ENCODE results near the gene ST6GAL1.
"Not testable (repeated sequence)": the region's sequence is repeated elsewhere in the genome, so short reads cannot be mapped to it uniquely, and the experiment has no call there.

ST6GAL1 gene

GRCh38 chr3:186997473-186997939 lies 67.2 kb downstream of the ST6GAL1 start:
- DNase-seq, result no peak

DNA sequence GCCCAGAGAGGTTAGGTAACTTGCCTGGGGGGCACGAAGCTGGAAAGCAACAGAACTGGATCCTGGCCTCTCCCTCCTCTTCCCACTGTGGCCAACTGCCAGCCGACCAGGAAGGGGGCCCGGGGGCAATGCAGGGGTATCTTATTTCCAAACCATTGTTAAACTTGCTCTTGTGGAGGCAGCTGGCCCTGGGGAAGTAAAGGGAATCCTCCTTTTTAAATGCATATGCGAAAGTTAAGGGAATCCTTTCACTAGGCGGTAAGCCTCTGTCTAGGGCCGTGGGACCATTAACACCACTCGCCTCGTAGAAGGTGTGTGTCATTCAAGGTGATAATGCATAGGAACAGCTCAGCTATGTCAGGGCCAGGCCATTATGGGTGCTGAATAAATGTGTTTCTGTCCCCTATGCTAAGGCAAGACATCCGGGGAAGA lies 68.6 kb downstream of the ST6GAL1 start:
- DNase-seq, result no peak

DNA sequence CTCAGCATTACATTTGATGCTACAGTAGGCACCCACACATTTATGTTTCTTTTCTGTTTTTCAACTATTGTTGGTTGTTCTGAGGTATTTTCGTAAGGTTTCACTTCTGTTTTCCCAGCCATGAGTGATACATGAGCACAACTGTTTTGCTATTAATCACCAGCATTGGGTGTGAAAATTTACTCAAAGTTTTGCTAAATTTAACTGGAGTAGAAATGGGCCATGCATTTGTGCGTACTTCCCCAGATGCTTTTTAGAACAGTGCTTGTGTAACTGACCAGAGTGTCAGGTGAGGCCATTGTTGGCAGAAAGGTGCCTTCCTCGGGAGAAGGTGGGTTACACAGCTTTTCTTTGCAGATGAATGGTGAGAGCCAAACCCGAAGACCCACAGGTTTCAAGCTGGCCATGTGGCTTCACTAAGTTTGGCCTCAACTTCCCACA lies 70.4 kb downstream of the ST6GAL1 start:
- DNase-seq, result no peak

GRCh38 chr3:187002915-187003314 lies 72.6 kb downstream of the ST6GAL1 start:
- DNase-seq, result no peak

DNA sequence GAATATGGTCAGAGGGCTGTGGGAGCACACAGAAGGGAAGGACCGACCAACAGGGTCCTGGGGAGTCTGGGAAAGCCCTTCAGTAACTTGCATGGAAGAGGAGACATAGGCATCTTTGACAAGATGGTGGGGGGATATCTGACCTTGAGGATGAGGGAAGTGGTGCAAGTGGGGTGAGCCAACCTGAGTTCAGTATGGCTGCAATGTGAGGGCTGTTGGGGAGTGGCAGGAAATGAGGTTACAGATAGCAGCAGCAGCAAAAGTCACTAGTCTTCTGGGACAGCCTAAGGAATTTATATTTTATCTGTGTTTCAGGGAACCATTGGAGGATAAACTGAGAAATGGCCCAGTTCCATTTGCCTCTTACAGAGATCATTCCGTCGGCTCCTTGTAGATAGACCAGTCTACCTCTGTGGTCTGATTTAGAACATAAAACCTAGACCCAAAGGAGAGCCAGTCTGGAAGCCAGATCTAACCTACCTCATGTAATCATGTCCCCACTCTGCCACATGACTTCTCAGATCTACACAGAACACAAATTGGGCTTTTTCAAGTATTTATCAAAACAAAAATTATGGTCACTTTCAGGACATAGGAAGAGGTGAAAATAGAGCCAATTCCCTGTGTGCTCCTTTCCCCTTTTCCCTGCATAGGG lies 75.6 kb downstream of the ST6GAL1 start:
- DNase-seq, result no peak

DNA sequence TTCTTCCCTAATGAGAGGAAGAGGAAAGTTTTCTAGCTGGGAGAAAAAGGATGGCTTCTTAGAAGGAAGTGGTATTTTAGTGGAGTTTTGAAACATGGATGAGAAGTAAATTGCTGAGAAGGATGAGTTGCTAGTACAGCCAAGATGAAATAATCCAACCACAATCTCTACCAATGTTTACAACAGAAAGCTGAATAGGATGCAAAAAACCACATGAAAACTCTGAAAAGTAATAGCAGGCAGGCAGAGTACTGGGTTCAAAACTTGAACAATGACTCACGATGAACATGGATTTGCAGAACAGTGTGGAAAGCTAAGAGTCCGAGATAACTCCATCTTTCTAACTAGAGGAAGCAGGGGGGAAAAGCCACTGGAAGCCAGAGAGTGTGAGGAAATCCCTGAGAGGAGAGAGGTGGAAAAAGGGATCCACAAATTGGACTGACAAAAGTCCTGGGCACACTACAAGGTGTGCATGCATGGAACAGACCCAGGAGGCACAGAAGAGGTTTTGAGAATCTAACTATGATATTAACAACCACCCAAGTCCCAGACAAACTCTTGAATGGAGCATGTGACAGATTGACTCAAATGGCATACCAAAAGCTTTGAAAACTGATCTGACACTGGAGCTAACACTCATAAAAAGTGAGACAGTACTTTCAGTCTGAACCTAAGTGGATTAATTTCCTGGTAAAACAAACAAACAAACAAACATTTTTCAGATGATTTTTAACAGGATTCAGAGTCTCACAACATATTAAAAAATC lies 76.7 kb downstream of the ST6GAL1 start:
- no peak for DNase-seq

GRCh38 chr3:187010382-187010781 lies 80.1 kb downstream of the ST6GAL1 start:
- DNase-seq, result not testable (repeated sequence)

DNA sequence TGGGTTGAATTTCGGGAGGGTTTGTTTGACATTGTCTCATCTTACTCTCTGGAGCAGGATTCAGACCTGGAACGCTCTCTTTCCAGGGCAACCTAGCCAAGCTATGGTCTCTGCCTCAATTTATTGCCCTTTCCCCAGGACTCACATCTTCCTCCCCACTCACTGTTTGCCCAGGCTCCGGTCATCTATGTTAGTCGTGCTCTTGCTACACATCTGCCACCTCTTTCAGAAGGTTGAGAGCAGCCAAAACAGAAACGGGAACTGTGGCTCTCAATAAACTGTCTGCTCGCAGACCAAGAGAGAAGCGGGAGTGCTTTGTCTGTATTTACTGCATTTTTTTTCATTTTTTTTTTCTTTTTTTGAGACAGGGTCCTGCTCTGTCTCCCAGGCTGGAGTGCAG lies 81.6 kb downstream of the ST6GAL1 start:
- no peak for DNase-seq

- peak; percentile 45 to 61 for DNase-seq
These were observed 82.3 kb downstream of the ST6GAL1 start for GRCh38 chr3:187012609-187013051.

- DNase-seq, result no peak
These were observed 82.9 kb downstream of the ST6GAL1 start for GRCh38 chr3:187013159-187013716.

GRCh38 chr3:187014417-187014864 lies 84.1 kb downstream of the ST6GAL1 start:
- no peak for DNase-seq

GRCh38 chr3:187015903-187016638 lies 85.7 kb downstream of the ST6GAL1 start:
- no peak for DNase-seq

- DNase-seq, result no peak
These were observed 86.5 kb downstream of the ST6GAL1 start for GRCh38 chr3:187016639-187017345.

- no peak for DNase-seq
These were observed 87.3 kb downstream of the ST6GAL1 start for GRCh38 chr3:187017511-187018230.

- no peak for DNase-seq
These were observed 89.3 kb downstream of the ST6GAL1 start for GRCh38 chr3:187019542-187020072.

DNA sequence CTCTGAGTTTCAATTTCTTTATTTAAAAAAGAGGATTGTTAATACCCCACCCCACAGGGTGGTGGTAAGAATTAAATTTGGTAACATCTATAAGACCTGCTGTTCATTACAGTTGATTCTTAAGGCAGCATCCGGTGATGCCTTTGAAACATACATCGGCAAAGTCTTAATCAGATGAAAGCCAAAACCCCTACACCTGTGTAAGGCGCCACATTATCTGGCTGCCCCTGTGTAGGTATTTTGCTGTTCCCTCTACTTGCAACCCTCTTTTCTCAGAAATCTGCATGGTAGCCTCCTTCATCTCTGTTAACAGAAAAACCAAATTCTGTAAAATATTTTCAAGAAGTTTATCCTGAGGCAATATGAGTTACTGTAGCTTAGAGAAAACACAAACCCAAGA lies 90.0 kb downstream of the ST6GAL1 start:
- no peak for DNase-seq

DNA sequence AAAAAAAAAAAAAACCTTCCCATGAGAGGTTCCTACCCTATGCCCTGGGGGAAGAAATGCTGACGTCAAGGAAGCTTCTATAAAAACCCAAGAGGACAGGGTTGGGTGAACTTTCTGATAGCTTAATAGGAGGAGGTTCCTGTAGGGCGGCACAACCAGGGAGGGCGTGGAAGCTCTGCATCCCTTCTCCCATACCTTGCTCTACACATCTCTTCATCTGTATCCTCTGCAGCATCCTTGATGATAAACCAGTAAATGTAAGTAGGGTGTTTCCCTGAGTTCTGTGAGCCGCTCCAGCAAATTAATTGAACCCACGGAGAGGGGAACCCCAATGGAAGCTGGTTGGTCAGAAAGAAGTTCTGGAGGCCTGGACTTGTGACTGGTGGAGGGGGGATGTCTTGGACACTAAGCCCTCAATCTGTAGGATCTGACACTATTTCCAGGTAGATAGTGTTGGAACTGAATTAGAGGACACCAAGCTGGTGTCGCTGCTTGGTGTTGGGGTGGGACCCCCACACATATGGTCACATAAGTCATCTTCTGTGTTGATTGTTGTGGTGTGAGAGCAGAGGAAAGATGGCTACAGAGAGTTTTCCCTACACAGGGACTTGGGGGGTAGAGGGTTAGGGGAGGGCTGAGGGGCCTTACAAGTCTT lies 91.5 kb downstream of the ST6GAL1 start:
- DNase-seq, result no peak

DNA sequence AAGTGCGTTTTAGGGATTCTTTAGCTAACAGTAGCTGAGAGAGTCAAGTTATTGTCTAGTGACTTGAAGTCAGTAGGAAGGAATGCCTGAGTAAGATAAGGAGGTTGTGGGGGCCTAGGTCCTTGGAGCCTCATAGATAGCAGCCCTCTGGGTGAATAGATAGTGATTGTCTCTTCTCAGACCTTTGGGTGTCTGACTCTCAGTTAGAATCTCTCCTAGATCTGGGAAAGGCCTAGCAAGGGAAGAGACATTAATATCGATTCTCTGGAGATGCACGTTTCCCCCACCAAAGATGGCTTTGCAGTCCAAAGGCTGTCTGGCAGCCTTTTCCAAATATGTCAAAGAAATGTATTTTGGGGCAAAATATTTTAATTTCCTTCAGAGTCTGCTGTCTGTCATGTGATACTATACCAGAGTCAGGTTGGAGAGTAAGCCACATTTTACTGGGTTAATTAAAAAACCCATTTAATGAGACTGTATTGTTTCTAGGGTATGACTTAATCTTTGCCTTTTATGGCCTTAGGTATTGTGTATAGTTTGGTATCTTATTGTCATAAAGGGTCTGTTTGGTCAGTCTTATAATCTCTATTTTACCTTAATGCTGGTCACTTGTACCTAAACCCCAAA lies 92.2 kb downstream of the ST6GAL1 start:
- DNase-seq, result no peak

- not testable (repeated sequence) for DNase-seq
These were observed 93.0 kb downstream of the ST6GAL1 start for GRCh38 chr3:187023340-187023739.

DNA sequence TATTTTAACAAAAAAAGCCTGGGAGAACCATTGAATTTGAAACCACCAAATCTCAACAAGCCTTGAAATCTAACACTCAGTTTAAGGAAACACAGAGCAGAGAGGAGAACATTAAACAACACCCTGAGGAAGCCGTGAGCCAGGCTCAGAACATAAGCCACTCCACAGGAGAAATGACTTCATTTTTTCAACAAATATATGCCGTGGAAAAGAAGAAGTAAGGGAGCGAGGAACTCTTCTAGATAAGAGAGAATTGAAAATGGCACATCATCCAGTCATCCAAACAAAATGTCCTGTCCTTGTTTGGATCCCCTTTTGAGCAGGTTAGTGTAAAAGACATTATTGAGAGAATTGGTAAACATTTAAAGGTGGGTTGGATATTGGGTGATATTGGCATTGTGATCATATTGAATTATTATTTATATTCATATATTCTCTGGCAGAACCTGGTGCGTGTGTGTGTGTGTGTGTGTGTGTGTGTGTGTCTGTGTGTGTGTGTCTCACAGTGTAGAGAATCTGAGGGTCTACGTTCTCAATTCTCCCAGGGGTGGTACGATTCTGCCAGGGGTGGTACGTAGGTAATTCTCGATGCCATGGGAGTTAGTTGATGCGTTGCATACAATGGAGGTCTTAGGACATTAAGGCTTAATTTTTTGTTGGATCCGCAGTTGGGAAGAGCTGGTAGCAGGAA lies 94.4 kb downstream of the ST6GAL1 start:
- DNase-seq, result no peak

All from stimulated activated CD4-positive, alpha-beta T cell treated with anti-CD3 and anti-CD28 coated beads, Interleukin-4, amount 100 ng/mL, for 4 hours (primary cell).